Osteoblast (primary cell): Measurements from ENCODE around the gene SDHA. TPM values are rescaled to one million over a fixed set of nuclear protein-coding genes. Genes with fewer than 3 reads are reported as not detected.
"Not testable (repeated sequence)": the region's sequence is repeated elsewhere in the genome, so short reads cannot be mapped to it uniquely, and the experiment has no call there.

Experiments used
- DNase-seq: peaks from one replicate; pipeline ENCODE4 v3.0.0; 2011; ENCODE audit warnings: low spot score, mixed read lengths; ENCODE audit not compliant: insufficient read length; ENCODE audit errors: missing footprints
- H2AFZ ChIP-seq: 2 replicates; pipeline ENCODE4 v1.6.0; 2011; ENCODE audit warnings: mild to moderate bottlenecking, low read length
- H3K27ac ChIP-seq: 2 replicates; pipeline ENCODE4 v1.5.1; 2011; ENCODE audit warnings: mild to moderate bottlenecking, low read depth, low read length, moderate library complexity
- H3K27me3 ChIP-seq: 2 replicates; pipeline ENCODE4 v1.6.0; 2012; ENCODE audit warnings: mild to moderate bottlenecking, control low read depth, inconsistent platforms, low read length, moderate library complexity; ENCODE audit not compliant: insufficient read depth
- H3K36me3 ChIP-seq: 2 replicates; pipeline ENCODE4 v1.5.1; 2011; ENCODE audit warnings: mild to moderate bottlenecking, low read length, control low read depth, moderate library complexity; ENCODE audit not compliant: insufficient read depth
- H3K4me1 ChIP-seq: 2 replicates; pipeline ENCODE4 v1.5.1; 2011; ENCODE audit warnings: mild to moderate bottlenecking, low read length, control low read depth, moderate library complexity; ENCODE audit not compliant: insufficient read depth
- H3K4me2 ChIP-seq: 2 replicates; pipeline ENCODE4 v1.6.0; 2011; ENCODE audit warnings: mild to moderate bottlenecking, low read length; ENCODE audit not compliant: insufficient read depth
- H3K4me3 ChIP-seq: fragments of 200-600 bp; sonication (generic); 3 replicates; pipeline ENCODE4 v1.5.1; 2012; ENCODE audit warnings: mild to moderate bottlenecking, low read length, inconsistent platforms; ENCODE audit not compliant: insufficient read depth
- H3K79me2 ChIP-seq: 2 replicates; pipeline ENCODE4 v1.6.0; 2012; ENCODE audit warnings: mild to moderate bottlenecking, low read length, control low read depth, inconsistent platforms; ENCODE audit not compliant: insufficient read depth
- H3K9me3 ChIP-seq: 2 replicates; pipeline ENCODE4 v1.5.1; 2011; ENCODE audit warnings: low read depth, low read length, control low read depth
- H4K20me1 ChIP-seq: 2 replicates; pipeline ENCODE4 v1.6.0; 2012; ENCODE audit warnings: mild to moderate bottlenecking, low read length, control low read depth; ENCODE audit not compliant: insufficient read depth
- CTCF ChIP-seq: IDR thresholded peaks from 2 replicates; pipeline ENCODE4 v1.5.1; 2011; ENCODE audit warnings: mild to moderate bottlenecking, low read depth, low read length, moderate library complexity; ENCODE audit errors: extremely low read depth
- total RNA-seq: library from RNA; depleted of rRNA; stranded (reverse); fragments of >200 nt; gene quantifications from 2 replicates; pipeline ENCODE4 v1.2.3, GENCODE V29; 2012

The SDHA gene
- total RNA-seq, 1 donor = 83.6 TPM

- Histone ChIP-seq H3K4me2 (peak overlapping the region; percentile 99), H3K4me3 (peak overlapping the region; percentile 95), H3K79me2 (peaks cover 76% of the 10 kb centered on the region), H4K20me1 (peaks cover 40% of the 10 kb centered on the region), H3K36me3 (peaks cover 4% of the 10 kb centered on the region), H3K9me3 (no peaks in the 10 kb centered on the region), H3K27ac (peak overlapping the region; percentile 80), H3K4me1 (peaks cover 28% of the 10 kb centered on the region), H2AFZ (no peak overlapping the region), H3K27me3 (no peaks in the 10 kb centered on the region)
- no peak for TF ChIP-seq CTCF
- DNase-seq = no peak
Measured at GRCh38 chr5:219460-219863, 1.3 kb downstream of the SDHA start.

DNA sequence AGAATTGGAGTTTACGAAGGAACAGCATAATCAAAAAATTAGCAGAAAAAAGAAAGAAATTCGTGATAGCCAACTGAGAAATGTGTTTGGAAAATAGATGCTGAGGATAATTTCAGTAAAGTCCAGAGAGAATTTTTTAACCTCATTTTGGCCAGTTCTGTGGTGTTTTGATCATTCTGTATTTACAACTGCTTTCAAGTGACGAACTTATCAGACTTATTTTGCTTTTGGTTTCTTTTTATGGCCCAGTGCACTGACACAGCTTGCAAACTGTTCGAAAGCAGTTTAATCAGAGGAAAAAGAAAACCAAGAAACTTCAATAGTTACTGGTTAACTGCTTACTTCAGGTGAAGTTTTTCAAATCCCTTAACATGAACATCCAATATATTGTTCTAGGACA is 1.9 kb downstream of the SDHA start:
- Histone ChIP-seq H2AFZ (no peak overlapping the region), H3K27ac (peak overlapping the region; percentile 80), H3K9me3 (no peaks in the 10 kb centered on the region), H3K27me3 (no peaks in the 10 kb centered on the region), H3K36me3 (peaks cover 9% of the 10 kb centered on the region), H4K20me1 (peaks cover 41% of the 10 kb centered on the region), H3K4me1 (peaks cover 26% of the 10 kb centered on the region), H3K79me2 (peaks cover 78% of the 10 kb centered on the region), H3K4me3 (peak overlapping the region; percentile 95), H3K4me2 (peak overlapping the region; percentile 99)
- DNase-seq = no peak
- no peak for TF ChIP-seq CTCF

DNA sequence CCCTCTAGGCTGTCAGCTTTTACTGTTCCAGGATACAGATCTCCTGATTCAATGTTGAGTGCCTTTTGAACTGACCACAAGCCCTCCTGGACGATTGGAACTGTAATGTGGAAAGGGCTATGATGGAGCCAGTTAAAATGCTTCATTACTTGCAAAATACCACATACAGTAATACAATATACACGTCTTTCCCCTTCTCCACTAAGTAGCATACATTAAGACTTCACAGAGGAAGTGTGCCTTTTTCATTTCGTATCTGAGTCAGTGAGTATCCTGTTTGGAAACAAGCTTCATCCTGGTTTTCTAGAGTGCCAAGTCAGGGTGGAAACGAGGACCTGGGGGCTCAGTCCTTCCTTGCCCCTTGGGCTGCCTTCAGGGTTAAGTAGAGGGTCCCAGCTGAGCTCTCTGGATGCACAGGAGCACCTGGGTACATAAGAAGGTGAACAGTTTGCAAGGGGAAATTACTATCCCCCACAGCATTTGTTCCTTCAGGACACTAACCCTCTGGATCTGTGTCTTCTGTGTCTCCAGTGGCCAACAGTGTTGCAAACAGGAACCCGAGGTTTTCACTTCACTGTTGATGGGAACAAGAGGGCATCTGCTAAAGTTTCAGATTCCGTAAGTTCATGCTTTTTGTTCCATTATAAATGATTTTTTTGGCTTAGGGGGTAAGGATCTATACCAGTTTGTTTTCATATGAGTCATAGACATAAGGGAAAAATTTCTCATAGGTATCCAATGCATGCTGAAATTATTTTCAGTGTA is 5.0 kb downstream of the SDHA start:
- not testable (repeated sequence) for H2AFZ ChIP-seq, H3K4me3 ChIP-seq, H3K9me3 ChIP-seq, DNase-seq, H3K27me3 ChIP-seq
- H3K27ac ChIP-seq = peak overlapping the region; percentile 69
- peaks cover 15% of the 10 kb centered on the region for H3K4me1 ChIP-seq
- peak overlapping the region; percentile 61 for H3K4me2 ChIP-seq
- H4K20me1 ChIP-seq = peaks cover 44% of the 10 kb centered on the region
- H3K36me3 ChIP-seq = peaks cover 32% of the 10 kb centered on the region
- H3K79me2 ChIP-seq = peaks cover 68% of the 10 kb centered on the region

- Histone ChIP-seq H3K27me3 (no peaks in the 10 kb centered on the region), H3K36me3 (peaks cover 39% of the 10 kb centered on the region), H4K20me1 (peaks cover 43% of the 10 kb centered on the region), H3K9me3 (no peaks in the 10 kb centered on the region), H3K4me1 (peaks cover 15% of the 10 kb centered on the region), H3K79me2 (peaks cover 62% of the 10 kb centered on the region), H2AFZ (no peak overlapping the region), H3K4me2 (no peak overlapping the region), H3K4me3 (no peak overlapping the region), H3K27ac (peak overlapping the region; percentile 69)
- no peak for DNase-seq
- no peak for TF ChIP-seq CTCF
Measured at GRCh38 chr5:223791-224190, 5.7 kb downstream of the SDHA start.
